Right lung (tissue), 5 donors: ENCODE measurements around the gene F8. TPM values are rescaled to one million over a fixed set of nuclear protein-coding genes. Genes with fewer than 3 reads are reported as not detected.
"Not testable (repeated sequence)": the region's sequence is repeated elsewhere in the genome, so short reads cannot be mapped to it uniquely, and the experiment has no call there.

Experiments
- DNase-seq, 2 donors: peaks; one replicate each; pipeline ENCODE4 v3.0.0-alpha.2; 2013
- polyA plus RNA-seq, 5 donors: library from polyadenylated mRNA; unstranded; fragments of 120-200 nt; gene quantifications; one replicate each; pipeline versions ENCODE4 v1.2.1 to v1.2.3, GENCODE V29; 2013; ENCODE audit warnings: inconsistent platforms in 1 of 5, low replicate concordance in 1 of 5; ENCODE audit not compliant: insufficient read length in 5 of 5, insufficient read depth in 1 of 5

The F8 gene
- polyA plus RNA-seq, 5 donors: 3.7 to 5.9 (median 4.7) TPM

GRCh38 chrX:155046129-155046810, 23.7 kb upstream of the F8 start:
- no peak for DNase-seq

DNA sequence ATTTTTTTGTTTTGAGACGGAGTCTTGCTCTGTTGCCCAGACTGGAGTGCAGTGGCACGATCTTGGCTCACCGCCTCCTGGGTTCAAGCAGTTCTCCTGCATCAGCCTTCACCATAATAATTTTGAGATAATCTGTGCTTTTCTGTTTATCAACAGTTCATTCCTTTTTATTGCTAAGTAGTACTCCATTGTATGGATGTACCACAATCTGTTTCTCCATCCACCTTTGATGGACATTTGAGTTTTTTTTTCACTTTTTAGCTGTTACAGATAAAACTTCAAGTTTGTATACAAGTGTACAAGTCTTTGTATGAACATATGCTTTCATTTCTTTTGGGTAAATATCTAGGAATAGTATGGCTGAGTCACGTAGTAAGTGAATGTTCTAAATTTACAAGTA, 13.2 kb upstream of the F8 start:
- DNase-seq: no peak

- no peak for DNase-seq
Measured at GRCh38 chrX:155031657-155032056, 9.1 kb upstream of the F8 start.

- DNase-seq: no peak
Measured at GRCh38 chrX:155028877-155029291, 6.4 kb upstream of the F8 start.

GRCh38 chrX:155028129-155028528, 5.6 kb upstream of the F8 start:
- DNase-seq: no peak

DNA sequence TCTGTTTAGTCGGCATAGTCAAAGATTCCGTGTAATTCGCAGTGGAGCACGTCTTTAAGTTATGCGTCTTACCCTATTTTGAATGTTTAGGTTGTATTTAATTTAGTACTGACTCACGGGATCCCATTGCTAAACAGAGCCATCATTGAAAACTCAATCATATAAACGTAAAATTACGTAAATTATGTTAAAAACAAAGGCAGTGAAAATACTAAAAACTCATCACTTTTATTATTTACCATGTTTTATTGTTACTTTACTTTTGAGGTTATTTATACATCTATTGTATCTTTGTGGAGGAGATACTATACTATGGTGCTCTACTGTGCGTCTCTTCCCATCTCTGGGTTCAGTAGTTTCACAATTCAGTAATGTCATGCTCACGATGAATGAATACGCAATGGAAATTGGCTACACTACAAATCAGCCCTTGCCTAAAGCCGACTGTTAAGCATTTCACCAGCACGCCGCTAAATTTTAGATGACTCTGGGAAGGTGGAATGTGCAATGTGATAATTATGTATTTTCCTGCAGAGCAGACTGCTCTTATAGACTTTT, 5.1 kb upstream of the F8 start:
- peak; percentile 38 to 65 for DNase-seq

DNA sequence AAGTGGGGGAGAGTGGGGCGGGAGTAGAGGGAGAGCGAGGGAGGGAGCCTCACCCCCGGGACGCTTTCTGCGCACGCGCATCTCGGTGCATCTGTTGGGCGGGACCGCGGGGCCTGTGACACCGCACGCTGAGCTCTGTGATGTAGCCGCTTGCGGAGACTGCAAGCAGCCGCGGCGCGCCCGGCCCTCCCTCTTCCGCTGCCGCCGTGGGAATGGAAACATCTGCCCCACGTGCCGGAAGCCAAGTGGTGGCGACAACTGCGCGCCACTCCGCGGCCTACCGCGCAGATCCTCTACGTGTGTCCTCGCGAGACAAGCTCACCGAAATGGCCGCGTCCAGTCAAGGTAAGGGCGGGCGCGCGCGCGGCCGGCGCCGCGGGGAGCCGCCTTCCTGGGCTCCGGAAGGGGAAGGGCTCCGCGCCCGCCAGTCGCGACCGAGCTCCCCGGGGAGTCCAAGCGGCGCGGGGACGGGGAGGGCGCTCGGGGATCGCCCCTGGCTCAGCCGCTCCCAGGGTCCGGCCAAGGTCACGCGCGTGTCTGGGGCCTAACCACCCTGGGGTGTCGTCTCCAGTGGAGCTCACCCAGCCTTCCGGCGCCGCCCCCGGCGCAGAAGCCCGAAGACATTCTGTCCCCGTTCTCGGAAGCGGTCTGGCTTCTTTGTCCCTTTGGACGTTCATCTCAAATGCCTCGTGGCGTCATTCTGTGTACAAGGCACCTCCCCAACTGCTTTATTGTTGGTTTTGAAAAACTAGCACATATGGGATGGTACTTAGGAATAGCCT, 4.4 kb upstream of the F8 start, which contains the start of gene FUNDC2:
TSS of gene FUNDC2 (plus strand) at position 118 of the 782 bp plus-strand sequence. CDS start at position 213, 95 bp downstream.
- DNase-seq: peak; percentile 91 to 92

DNA sequence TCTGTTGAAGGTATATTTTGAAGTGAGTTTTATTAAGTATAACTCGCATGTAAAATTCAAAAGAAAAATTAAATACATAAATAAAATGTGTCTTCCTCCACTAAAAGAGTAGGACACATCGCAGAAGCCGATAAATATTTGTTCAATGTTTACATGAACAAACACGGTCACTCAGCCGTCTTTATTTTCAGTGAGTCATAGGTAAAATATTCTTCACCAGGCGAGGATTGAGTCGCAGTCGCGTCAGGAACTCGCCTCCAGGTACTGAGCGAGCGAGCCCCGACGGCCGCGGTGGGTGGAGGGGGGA, 3.9 kb upstream of the F8 start:
- no peak for DNase-seq

DNA sequence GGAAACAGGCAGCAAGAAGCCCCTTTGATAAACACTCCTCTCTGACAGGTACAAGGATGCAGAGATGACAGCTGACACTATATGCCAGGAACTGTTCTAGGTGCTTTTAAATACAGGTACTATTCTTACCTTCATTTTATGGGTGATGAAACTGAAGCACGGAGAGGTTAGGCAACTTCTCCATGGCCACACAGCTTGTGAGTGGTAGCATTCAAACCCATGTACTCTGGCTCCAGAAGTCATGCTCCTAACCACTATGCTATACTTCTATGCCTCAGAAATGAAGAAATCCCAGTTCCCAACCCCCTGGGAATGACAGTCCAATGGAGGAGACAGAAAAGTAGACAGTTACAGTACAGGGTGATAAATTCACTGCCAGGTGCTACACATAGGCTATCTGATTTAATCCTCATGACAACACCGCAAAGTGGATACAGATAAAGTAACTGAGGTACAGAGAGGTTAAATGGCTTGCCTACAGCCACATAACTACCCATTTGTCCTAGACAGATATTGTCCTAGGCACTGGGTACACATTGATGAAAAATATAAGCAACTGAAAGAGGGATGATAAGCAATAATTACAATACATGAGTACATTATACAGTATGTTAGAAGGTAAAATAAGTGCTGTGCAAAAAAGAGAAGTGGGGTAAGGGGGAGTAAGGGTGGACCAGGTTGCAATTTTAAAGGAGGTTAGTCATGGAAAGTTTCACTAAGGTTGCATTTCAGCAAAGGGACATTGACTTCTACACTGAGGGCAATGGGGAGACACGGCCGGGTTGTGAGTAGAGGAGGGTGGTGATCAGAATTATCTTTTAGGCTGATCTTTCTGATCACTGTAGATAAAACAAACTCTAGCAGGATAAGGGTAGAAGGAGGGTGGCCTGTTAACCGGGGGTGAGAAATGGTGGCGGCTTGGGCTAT, 1.6 kb upstream of the F8 start:
- DNase-seq: no peak

GRCh38 chrX:155020591-155020990, 1.9 kb downstream of the F8 start:
- no peak for DNase-seq

GRCh38 chrX:155009994-155010472, 12.5 kb downstream of the F8 start:
- no peak for DNase-seq

- DNase-seq: not testable (repeated sequence)
Measured at GRCh38 chrX:155008578-155008977, 13.9 kb downstream of the F8 start.

DNA sequence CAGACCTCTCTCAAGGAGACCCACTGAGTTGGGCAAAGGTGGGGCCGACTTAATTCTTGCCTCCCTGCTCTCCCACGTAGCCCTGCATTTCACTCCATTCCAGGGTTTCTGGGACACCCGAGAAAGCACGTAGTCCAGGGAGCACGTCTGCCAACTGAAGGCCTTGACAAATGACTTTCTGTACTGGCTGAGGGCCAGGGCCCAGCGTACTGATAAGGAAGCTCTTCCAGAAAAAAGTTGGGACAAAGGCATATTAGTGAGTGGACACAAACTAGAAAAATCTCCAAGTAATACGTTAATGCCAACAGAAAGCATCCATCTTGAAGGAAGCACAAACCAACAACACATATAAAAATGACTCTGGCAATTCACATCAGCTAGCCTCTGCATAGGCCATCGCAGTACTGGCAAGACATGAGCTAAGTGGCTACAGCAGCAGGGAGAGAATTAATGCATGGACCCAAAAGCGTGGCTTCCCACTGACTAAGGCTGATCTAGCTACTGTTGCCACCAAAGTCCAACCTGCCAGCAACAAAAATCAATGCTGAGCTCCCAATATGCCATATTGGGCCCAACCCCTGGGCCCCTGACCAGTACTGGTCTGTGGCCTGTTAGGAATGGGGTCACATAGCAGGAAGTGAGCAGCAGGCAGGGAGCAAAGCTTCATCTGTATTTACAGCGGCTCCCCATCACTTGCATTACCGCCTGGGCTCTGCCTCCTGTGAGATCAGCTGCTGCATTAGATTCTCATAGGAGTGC, 15.4 kb downstream of the F8 start:
- DNase-seq: not testable (repeated sequence)

- not testable (repeated sequence) for DNase-seq
Measured at GRCh38 chrX:155006379-155006778, 16.1 kb downstream of the F8 start.

GRCh38 chrX:155005190-155005589, 17.3 kb downstream of the F8 start:
- no peak for DNase-seq

DNA sequence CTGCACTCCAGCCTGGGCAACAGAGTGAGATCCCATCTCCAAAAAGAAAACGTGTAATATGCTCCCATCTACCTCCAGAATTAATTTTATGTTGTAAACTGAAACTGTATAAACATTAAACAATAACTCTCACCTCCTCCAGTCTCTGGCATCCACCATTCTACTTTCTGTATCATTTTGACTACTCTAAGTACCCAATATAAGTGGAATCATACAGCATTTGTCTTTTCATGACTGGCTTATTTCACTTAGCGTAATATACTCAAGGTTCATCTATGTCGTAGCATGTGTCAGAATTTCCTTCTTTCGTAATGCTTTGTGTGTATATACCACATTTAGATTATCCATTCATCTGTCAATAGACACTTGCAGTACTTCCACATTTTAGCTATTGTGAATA, 20.6 kb downstream of the F8 start:
- DNase-seq: no peak

- DNase-seq: no peak
Measured at GRCh38 chrX:155000841-155001240, 21.7 kb downstream of the F8 start.

- no peak for DNase-seq
Measured at GRCh38 chrX:154998204-154998880, 24.2 kb downstream of the F8 start.

GRCh38 chrX:154991476-154991875, 31.0 kb downstream of the F8 start:
- DNase-seq: no peak

- DNase-seq: no peak
Measured at GRCh38 chrX:154991039-154991438, 31.5 kb downstream of the F8 start.
